Liver (tissue), 9 donors: Measurements from ENCODE around the gene APOL2. TPM values are rescaled to one million over a fixed set of nuclear protein-coding genes. Genes with fewer than 3 reads are reported as not detected.

ENCODE experiments used
- DNase-seq: peaks from one replicate; pipeline ENCODE4 v3.0.0-alpha.2; 2017; ENCODE audit warnings: low spot score
- H3K27ac ChIP-seq, 2 donors: one replicate each; pipeline ENCODE4 v1.7.0; 2013; ENCODE audit warnings: inconsistent platforms in 2 of 2, low read length in 2 of 2, control low read depth in 1 of 2, low read depth in 1 of 2, mild to moderate bottlenecking in 1 of 2
- H3K27me3 ChIP-seq, 4 donors: one replicate each; pipeline versions ENCODE4 v1.6.1 to v1.7.0; 2013; ENCODE audit warnings: low read length in 3 of 4, inconsistent platforms in 1 of 4, mild to moderate bottlenecking in 1 of 4, moderate library complexity in 1 of 4; ENCODE audit not compliant: control insufficient read depth in 4 of 4, insufficient read depth in 4 of 4
- H3K36me3 ChIP-seq, 4 donors: one replicate each; pipeline versions ENCODE4 v1.6.1 to v1.7.0; 2013; ENCODE audit warnings: low read length in 3 of 4, mild to moderate bottlenecking in 3 of 4, low read depth in 1 of 4, moderate library complexity in 1 of 4; ENCODE audit not compliant: control insufficient read depth in 4 of 4, insufficient read depth in 3 of 4
- H3K4me1 ChIP-seq, 4 donors: one replicate each; pipeline versions ENCODE4 v1.6.1 to v1.7.0; 2013; ENCODE audit warnings: low read length in 3 of 4, mild to moderate bottlenecking in 3 of 4, moderate library complexity in 1 of 4; ENCODE audit not compliant: control insufficient read depth in 4 of 4, insufficient read depth in 4 of 4
- H3K4me3 ChIP-seq, 3 donors: one replicate each; pipeline versions ENCODE4 v1.6.1 to v1.7.0; 2013; ENCODE audit warnings: low read length in 3 of 3, control low read depth in 1 of 3, low read depth in 1 of 3, mild to moderate bottlenecking in 1 of 3
- H3K9ac ChIP-seq, 2 donors: one replicate each; pipeline ENCODE4 v1.7.0; 2013; ENCODE audit warnings: low read length in 2 of 2, mild to moderate bottlenecking in 2 of 2, moderate library complexity in 2 of 2, control low read depth in 1 of 2, low read depth in 1 of 2
- H3K9me3 ChIP-seq, 4 donors: one replicate each; pipeline versions ENCODE4 v1.6.1 to v1.7.0; 2013; ENCODE audit warnings: low read length in 3 of 4; ENCODE audit not compliant: control insufficient read depth in 4 of 4
- ATF3 ChIP-seq: IDR thresholded peaks from 2 replicates; pipeline ENCODE4 v1.6.1; 2016; ENCODE audit warnings: antibody characterized with exemption
- CTCF ChIP-seq: fragments of 150-350 bp; IDR thresholded peaks from 2 replicates; pipeline ENCODE4 v1.5.1; 2017; ENCODE audit warnings: improper control_type of control experiment, low read depth, low read length; ENCODE audit not compliant: missing input control
- EGR1 ChIP-seq, 2 donors: IDR thresholded peaks; 2 replicates each; pipeline ENCODE4 v1.6.1; 2016 to 2018; ENCODE audit warnings: antibody characterized with exemption in 2 of 2, low read depth in 2 of 2
- FOXA1 ChIP-seq: IDR thresholded peaks from 2 replicates; pipeline ENCODE4 v1.6.1; 2016; ENCODE audit warnings: antibody characterized with exemption
- FOXA2 ChIP-seq: IDR thresholded peaks from 2 replicates; pipeline ENCODE4 v1.6.1; 2016; ENCODE audit warnings: antibody characterized with exemption
- GABPA ChIP-seq, 2 donors: IDR thresholded peaks in 1 of 2; conservative IDR thresholded peaks in 1 of 2; 2 replicates each; pipeline ENCODE4 v1.6.1; 2016; ENCODE audit warnings: antibody characterized with exemption in 2 of 2, mild to moderate bottlenecking in 1 of 2, moderate library complexity in 1 of 2
- HNF4A ChIP-seq, 2 donors: conservative IDR thresholded peaks; 2 replicates each; pipeline ENCODE4 v1.6.1; 2016; ENCODE audit warnings: antibody characterized with exemption in 2 of 2, mild to moderate bottlenecking in 2 of 2
- HNF4G ChIP-seq: IDR thresholded peaks from 2 replicates; pipeline ENCODE4 v1.6.1; 2016; ENCODE audit warnings: antibody characterized with exemption
- JUND ChIP-seq, 2 donors: IDR thresholded peaks; 2 replicates each; pipeline ENCODE4 v1.6.1; 2016; ENCODE audit warnings: antibody characterized with exemption in 2 of 2
- MAX ChIP-seq: IDR thresholded peaks from 2 replicates; pipeline ENCODE4 v1.6.1; 2016; ENCODE audit warnings: antibody characterized with exemption
- NR2F2 ChIP-seq: IDR thresholded peaks from 2 replicates; pipeline ENCODE4 v1.6.1; 2016; ENCODE audit warnings: antibody characterized with exemption
- RAD21 ChIP-seq, 2 donors: IDR thresholded peaks; 2 replicates each; pipeline ENCODE4 v1.6.1; 2016; ENCODE audit warnings: antibody characterized with exemption in 2 of 2, mild to moderate bottlenecking in 2 of 2
- REST ChIP-seq: IDR thresholded peaks from 2 replicates; pipeline ENCODE4 v1.6.1; 2016; ENCODE audit warnings: antibody characterized with exemption, mild to moderate bottlenecking
- RXRA ChIP-seq, 2 donors: IDR thresholded peaks; 2 replicates each; pipeline ENCODE4 v1.6.1; 2017 to 2018; ENCODE audit warnings: antibody characterized with exemption in 2 of 2, mild to moderate bottlenecking in 1 of 2
- SP1 ChIP-seq: IDR thresholded peaks from 2 replicates; pipeline ENCODE4 v1.6.1; 2018; ENCODE audit warnings: antibody characterized with exemption, mild to moderate bottlenecking
- TAF1 ChIP-seq: conservative IDR thresholded peaks from 2 replicates; pipeline ENCODE4 v1.6.1; 2016; ENCODE audit warnings: antibody characterized with exemption, mild to moderate bottlenecking
- YY1 ChIP-seq: IDR thresholded peaks from 2 replicates; pipeline ENCODE4 v1.6.1; 2016; ENCODE audit warnings: antibody characterized with exemption, mild to moderate bottlenecking
- ZBTB33 ChIP-seq: IDR thresholded peaks from 2 replicates; pipeline ENCODE4 v1.6.1; 2016; ENCODE audit warnings: antibody characterized with exemption
- WGBS: extraction: QIAGEN DNeasy Blood & Tissue Kit; methylation state at CpG from one replicate; pipeline ENCODE4 v1.1.7; 2013; 5-methylcytosine and 5-hydroxymethylcytosine counted together
- polyA plus RNA-seq, 2 donors: library from polyadenylated mRNA; stranded (reverse) in 1 of 2; unstranded in 1 of 2; fragments of 200-250 nt in 1 of 2; fragments of >200 nt in 1 of 2; fragmentation: Nextera tagmentation in 1 of 2; extraction: Ambion mirVana in 1 of 2; gene quantifications; one replicate each; pipeline versions ENCODE4 v1.2.1 to v1.2.3, GENCODE V29; 2013 to 2015
- total RNA-seq, 2 donors: library from RNA; depleted of rRNA; stranded (reverse); fragments of >200 nt; gene quantifications; one replicate each; pipeline ENCODE4 v1.2.3, GENCODE V29; 2014
- donor health status: healthy.
- donor health status: healthy.
- donor health status: healthy.
- donor health status: healthy.
- donor health status: healthy.

Gene APOL2
- total and polyA plus RNA-seq, 4 donors: 14.3 to 77.2 (median 21.7) TPM

GRCh38 chr22:36226189-36226588 lies 13.1 kb downstream of the APOL2 start (continued):
- TF ChIP-seq REST: no peak
- TF ChIP-seq JUND (IDR thresholded peaks at IDR 0.05): no peak

- TF ChIP-seq SP1 (no peak), RAD21 (IDR thresholded peaks at IDR 0.05) (no peak), GABPA (IDR thresholded peaks at IDR 0.05 in 1 of 2, conservative IDR thresholded peaks at IDR 0.05 in 1 of 2) (no peak), RXRA (IDR thresholded peaks at IDR 0.05) (no peak), FOXA1 (no peak), HNF4A (conservative IDR thresholded peaks at IDR 0.05) (no peak), ZBTB33 (no peak), ATF3 (no peak), TAF1 (no peak), CTCF (no peak), EGR1 (IDR thresholded peaks at IDR 0.05; ENCODE audit: low read depth in 2 of 2) (no peak), JUND (IDR thresholded peaks at IDR 0.05) (no peak), NR2F2 (no peak), REST (no peak), FOXA2 (no peak), MAX (no peak), HNF4G (no peak), YY1 (no peak)
- no peak for DNase-seq
- Histone ChIP-seq H3K9ac (no peak overlapping the region), H3K4me3 (no peak overlapping the region), H3K36me3 (peaks cover 6 to 25% (median 18%) of the 10 kb centered on the region in 4 donors), H3K9me3 (no peaks in the 10 kb centered on the region), H3K27me3 (no peaks in the 10 kb centered on the region), H3K4me1 (peaks cover 0 to 7% (median 3%) of the 10 kb centered on the region in 4 donors), H3K27ac (no peak overlapping the region)
- WGBS: 88% methylated on average over 9 of the region's 9 CpGs
These were observed 13.9 kb downstream of the APOL2 start for GRCh38 chr22:36225333-36225922.
